Stomach (tissue), 9 donors: Measurements from ENCODE around the gene CIDEB. TPM values are rescaled to one million over a fixed set of nuclear protein-coding genes. Genes with fewer than 3 reads are reported as not detected.
A peak's percentile ranks its signal among the peaks of the same experiment; 100 is the strongest.

ENCODE experiments used
- DNase-seq, 2 donors: peaks; one replicate each; pipeline versions ENCODE4 v3.0.0 to v3.0.0-alpha.2; 2013 to 2019
- H3K27ac ChIP-seq, 5 donors: fragments of 200-600 bp in 4 of 5; sonication (generic) in 4 of 5; one replicate each; pipeline ENCODE4 v1.5.1; 2013 to 2019; ENCODE audit warnings: mild to moderate bottlenecking in 1 of 5, moderate library complexity in 1 of 5
- H3K27me3 ChIP-seq, 3 donors: fragments of 200-600 bp; sonication (generic); one replicate each; pipeline ENCODE4 v1.5.1; 2017 to 2019; ENCODE audit warnings: mixed run types in 1 of 3
- H3K36me3 ChIP-seq, 4 donors: fragments of 200-600 bp; sonication (generic); 1 replicate in 3 of 4; 2 replicates in 1 of 4; pipeline ENCODE4 v1.5.1; 2016 to 2019
- H3K4me1 ChIP-seq, 4 donors: fragments of 200-600 bp; sonication (generic); one replicate each; pipeline ENCODE4 v1.5.1; 2016 to 2019
- H3K4me3 ChIP-seq, 4 donors: fragments of 200-600 bp; sonication (generic) in 3 of 4; one replicate each; pipeline ENCODE4 v1.5.1; 2016 to 2019; ENCODE audit warnings: mild to moderate bottlenecking in 1 of 4
- H3K9me3 ChIP-seq, 4 donors: fragments of 200-600 bp; sonication (generic); one replicate each; pipeline ENCODE4 v1.5.1; 2016 to 2019
- CTCF ChIP-seq, 7 experiments: fragments of 450-650 bp in 4 of 7; fragments of 200-600 bp in 3 of 7; sonication (generic) in 3 of 7; IDR thresholded peaks; one replicate each; pipeline ENCODE4 v1.5.1; 2016 to 2019; ENCODE audit warnings: antibody characterized with exemption in 7 of 7, control low read depth in 2 of 7, mild to moderate bottlenecking in 1 of 7
- EP300 ChIP-seq: sonication (generic); formaldehyde crosslinking; IDR thresholded peaks from one replicate; pipeline ENCODE4 v1.6.1; 2017; ENCODE audit warnings: antibody characterized with exemption
- POLR2A ChIP-seq, 4 donors: fragments of 450-650 bp; IDR thresholded peaks; one replicate each; pipeline ENCODE4 v1.6.1; 2016; ENCODE audit warnings: antibody characterized with exemption in 4 of 4, control low read depth in 2 of 4, mild to moderate bottlenecking in 1 of 4, moderate library complexity in 1 of 4
- POLR2AphosphoS5 ChIP-seq, 3 donors: sonication (generic); formaldehyde crosslinking; IDR thresholded peaks; one replicate each; pipeline ENCODE4 v1.6.1; 2016; ENCODE audit warnings: antibody characterized with exemption in 3 of 3
- whole genome bisulfite sequencing, 5 donors: extraction: QIAGEN DNeasy Blood & Tissue Kit in 3 of 5; methylation state at CpG; one replicate each; pipeline versions ENCODE4 v1.1.5 to v1.1.7; 2013 to 2018; 5-methylcytosine and 5-hydroxymethylcytosine counted together
- intact Hi-C: fragments of 100-400 bp; cut with DNase I; formaldehyde crosslinking; loops from one replicate; pipeline ENCODE4 v1.15.1; 2023; ENCODE audit warnings: low total_unique reads
- polyA plus RNA-seq, 3 donors: library from polyadenylated mRNA; stranded (reverse); fragments of 200-250 nt; gene quantifications; one replicate each; pipeline ENCODE4 v1.2.3, GENCODE V29; 2013
- total RNA-seq, 5 donors: library from RNA; depleted of rRNA; stranded (reverse); fragments of >200 nt; gene quantifications; one replicate each; pipeline versions ENCODE4 v1.1.0 to v1.2.3, GENCODE V29; 2014 to 2016
- donor health status: healthy with polysubstance abuse.
- donor health status: Bipolar disorder and iron deficiency.
- donor health status: healthy.

Gene CIDEB
- total and polyA plus RNA-seq, 8 donors: 5.0 to 14.2 (median 6.4) TPM

GRCh38 chr14:24280797-24281460, 26.8 kb downstream of the CIDEB start:
- no peak for TF ChIP-seq POLR2AphosphoS5 (IDR thresholded peaks at IDR 0.05)
- no peak for TF ChIP-seq EP300
- no peak for TF ChIP-seq POLR2A (IDR thresholded peaks at IDR 0.05)
- no peak for TF ChIP-seq CTCF (IDR thresholded peaks at IDR 0.05)
- Histone ChIP-seq H3K36me3 (no peaks in the 10 kb centered on the region), H3K27me3 (no peaks in the 10 kb centered on the region), H3K4me3 (no peak overlapping the region), H3K27ac (no peak overlapping the region), H3K9me3 (no peaks in the 10 kb centered on the region), H3K4me1 (peaks cover 0 to 42% (median 3%) of the 10 kb centered on the region in 4 donors)
- 81 to 88% (median 86%) methylated on average over 4 to 6 of the region's 6 CpGs for WGBS, 5 donors
- DNase-seq: no peak
- intact Hi-C loops: no loop called here

DNA sequence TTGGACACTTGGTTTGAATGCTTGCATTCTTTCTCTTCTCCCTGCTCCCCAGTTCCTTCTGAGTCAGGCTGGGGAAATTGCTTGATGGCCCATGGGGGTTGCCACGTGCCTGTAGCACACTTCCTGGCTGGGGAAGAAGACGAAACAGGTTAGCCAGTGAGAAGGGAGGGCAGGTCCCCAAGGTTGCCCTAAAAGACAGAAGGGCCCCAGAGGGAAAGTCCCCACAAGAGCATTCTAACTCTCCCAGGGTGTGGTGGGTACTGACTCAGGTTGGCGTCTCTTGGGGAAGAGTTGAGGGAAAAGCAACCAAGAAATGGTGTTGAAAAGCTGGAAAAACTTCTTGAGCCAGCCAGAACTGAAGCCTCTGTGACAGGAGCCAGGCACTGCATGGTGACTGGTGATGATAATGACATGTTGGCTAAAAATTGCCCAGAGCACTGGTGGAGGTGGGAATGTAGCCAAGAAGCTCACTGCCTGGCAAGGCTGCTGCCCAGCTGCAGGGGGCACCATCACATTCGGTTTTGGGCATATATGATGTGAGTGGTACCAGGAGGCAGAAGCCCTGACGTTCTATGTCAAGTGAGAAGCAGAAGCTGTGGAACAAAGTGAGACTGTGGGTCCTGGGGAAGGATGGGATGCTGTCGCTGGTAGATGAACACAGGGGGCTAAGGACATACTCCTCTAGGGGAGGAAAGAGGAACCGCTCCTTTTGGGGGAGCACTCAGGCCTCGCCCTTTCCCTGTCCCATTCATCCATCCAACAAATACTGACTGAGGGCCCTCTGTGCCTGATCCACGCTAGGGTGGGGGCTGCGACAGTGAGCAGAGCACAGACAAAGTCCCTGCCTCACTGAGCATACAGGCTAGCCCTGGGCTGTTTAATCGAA, 28.2 kb downstream of the CIDEB start:
- no peak for DNase-seq
- Histone ChIP-seq H3K9me3 (no peaks in the 10 kb centered on the region), H3K27ac (no peak overlapping the region), H3K4me3 (no peak overlapping the region), H3K36me3 (no peaks in the 10 kb centered on the region), H3K27me3 (no peaks in the 10 kb centered on the region), H3K4me1 (peaks cover 0 to 56% (median 4%) of the 10 kb centered on the region in 4 donors)
- TF ChIP-seq EP300 (no peak), POLR2AphosphoS5 (IDR thresholded peaks at IDR 0.05) (no peak), CTCF (IDR thresholded peaks at IDR 0.05) (no peak)
- intact Hi-C loops: no loop called here
- 67 to 77% (median 71%) methylated on average over 11 of the region's 11 CpGs for WGBS, 5 donors

- whole genome bisulfite sequencing, 5 donors: 89 to 95% (median 95%) methylated on average over 5 of the region's 5 CpGs
- peaks cover 4 to 67% (median 13%) of the 10 kb centered on the region in 4 donors for H3K4me1 ChIP-seq
- no peaks in the 10 kb centered on the region for H3K27me3 ChIP-seq
- no peaks in the 10 kb centered on the region for H3K9me3 ChIP-seq
- no peak for DNase-seq
- no peak for TF ChIP-seq POLR2A (IDR thresholded peaks at IDR 0.05)
- no peak for TF ChIP-seq CTCF (IDR thresholded peaks at IDR 0.05)
- no peak for TF ChIP-seq POLR2AphosphoS5 (IDR thresholded peaks at IDR 0.05)
- TF ChIP-seq EP300: no peak
- H3K27ac ChIP-seq: no peak overlapping the region
- no peak overlapping the region for H3K4me3 ChIP-seq
- H3K36me3 ChIP-seq: no peaks in the 10 kb centered on the region
- intact Hi-C loops: no loop called here
These were observed 29.4 kb downstream of the CIDEB start for GRCh38 chr14:24278424-24278823.

DNA sequence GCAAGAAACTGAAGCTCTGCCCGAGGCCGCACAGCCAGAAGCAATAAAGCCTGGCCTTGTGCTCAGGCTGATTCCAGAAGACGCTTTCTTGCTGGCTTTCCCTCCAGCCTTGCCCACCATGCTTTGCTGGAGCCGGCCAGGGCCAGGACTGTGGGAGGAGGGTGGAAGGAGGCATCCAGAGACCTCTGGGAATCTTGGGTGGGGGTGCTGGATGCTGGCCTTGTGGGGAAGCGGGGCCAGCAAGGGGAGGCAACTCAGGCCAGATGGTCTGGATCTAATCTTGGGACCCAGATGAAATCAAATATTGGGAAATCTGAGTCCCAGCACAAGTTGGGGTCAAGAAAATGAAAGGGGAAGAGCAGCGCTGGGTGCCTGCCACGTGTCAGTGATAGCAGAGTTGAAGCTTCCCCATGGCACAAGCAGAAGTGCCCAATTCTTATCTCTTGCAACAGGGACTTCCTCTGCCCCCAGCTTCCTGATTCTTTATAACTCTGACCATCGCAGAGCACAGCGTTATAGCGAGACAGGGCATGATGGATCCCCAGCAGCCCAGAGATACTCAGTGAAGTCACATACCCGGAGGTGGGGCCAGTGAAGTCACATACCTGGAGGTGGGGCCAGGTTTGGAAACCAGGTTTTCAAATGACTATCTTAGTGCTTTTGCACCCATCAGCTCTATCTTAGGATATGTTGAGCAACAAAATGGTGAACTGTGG, 30.0 kb downstream of the CIDEB start:
- Histone ChIP-seq H3K4me1 (peaks cover 9 to 73% (median 16%) of the 10 kb centered on the region in 4 donors), H3K4me3 (no peak overlapping the region), H3K27ac (peak overlapping the region in 4 of 5 donors; percentile 1 to 69 (median 44)), H3K36me3 (no peaks in the 10 kb centered on the region), H3K9me3 (no peaks in the 10 kb centered on the region), H3K27me3 (no peaks in the 10 kb centered on the region)
- DNase-seq: no peak
- WGBS, 5 donors: 73 to 86% (median 84%) methylated on average over 11 of the region's 11 CpGs
- no peak for TF ChIP-seq EP300
- intact Hi-C loops: no loop called here
